ENCODE measurements around the gene WDR48.

Gene WDR48

GRCh38 chr3:39099738-39100499 is 48.1 kb downstream of the WDR48 start:
- Histone ChIP-seq H3K4me3 (ENCODE audit: low read depth, low read length) (no peak overlapping the region), H3K9me3 (no peaks in the 10 kb centered on the region), H3K4me1 (no peaks in the 10 kb centered on the region), H3K36me3 (peaks cover 3% of the 10 kb centered on the region; the same call in 1 of the 2 replicates), H3K27me3 (no peaks in the 10 kb centered on the region)
- TF ChIP-seq CTCF (IDR thresholded peaks at IDR 0.05; ENCODE audit: low read depth, low read length), result no peak
- DNase-seq, result no peak

GRCh38 chr3:39100500-39100886 is 48.7 kb downstream of the WDR48 start:
- Histone ChIP-seq H3K36me3 (peaks cover 3% of the 10 kb centered on the region; the same call in 1 of the 2 replicates), H3K4me3 (ENCODE audit: low read depth, low read length) (no peak overlapping the region), H3K9me3 (no peaks in the 10 kb centered on the region), H3K27me3 (no peaks in the 10 kb centered on the region), H3K4me1 (no peaks in the 10 kb centered on the region)
- no peak for TF ChIP-seq CTCF (IDR thresholded peaks at IDR 0.05; ENCODE audit: low read depth, low read length)
- no peak for DNase-seq

GRCh38 chr3:39101022-39101689 is 49.3 kb downstream of the WDR48 start:
- H3K27me3 ChIP-seq, result no peaks in the 10 kb centered on the region
- peak; percentile 54 for TF ChIP-seq CTCF (IDR thresholded peaks at IDR 0.05; ENCODE audit: low read depth, low read length)
- no peak overlapping the region for H3K4me3 ChIP-seq (ENCODE audit: low read depth, low read length)
- peaks cover 3% of the 10 kb centered on the region; the same call in 1 of the 2 replicates for H3K36me3 ChIP-seq
- DNase-seq, result peak; percentile 28
- H3K4me1 ChIP-seq, result no peaks in the 10 kb centered on the region
- H3K9me3 ChIP-seq, result no peaks in the 10 kb centered on the region

GRCh38 chr3:39102504-39103323 is 50.9 kb downstream of the WDR48 start:
- DNase-seq, result no peak
- no peak for TF ChIP-seq CTCF (IDR thresholded peaks at IDR 0.05; ENCODE audit: low read depth, low read length)
- Histone ChIP-seq H3K27me3 (no peaks in the 10 kb centered on the region), H3K4me3 (ENCODE audit: low read depth, low read length) (no peak overlapping the region), H3K4me1 (no peaks in the 10 kb centered on the region), H3K9me3 (no peaks in the 10 kb centered on the region), H3K36me3 (peaks cover 3% of the 10 kb centered on the region; the same call in 1 of the 2 replicates)

GRCh38 chr3:39103324-39103693 is 51.5 kb downstream of the WDR48 start:
- no peak overlapping the region for H3K4me3 ChIP-seq (ENCODE audit: low read depth, low read length)
- H3K27me3 ChIP-seq, result no peaks in the 10 kb centered on the region
- DNase-seq, result no peak
- 0 out of 2 replicates have a peak, but pooled peaks have one; percentile 5 for TF ChIP-seq CTCF (IDR thresholded peaks at IDR 0.05; ENCODE audit: low read depth, low read length)
- H3K4me1 ChIP-seq, result no peaks in the 10 kb centered on the region
- H3K36me3 ChIP-seq, result peaks cover 3% of the 10 kb centered on the region; the same call in 1 of the 2 replicates
- H3K9me3 ChIP-seq, result no peaks in the 10 kb centered on the region

Data from BE2C (cell line).